GM04504 (cell line): ENCODE data around the gene ZDHHC18.
A peak's percentile ranks its signal among the peaks of the same experiment; 100 is the strongest.
"Not testable (repeated sequence)": the region's sequence is repeated elsewhere in the genome, so short reads cannot be mapped to it uniquely, and the experiment has no call there.

Source experiments
- DNase-seq: peaks from one replicate; pipeline ENCODE4 v3.0.0-alpha.2; 2012; ENCODE audit warnings: low read depth

The ZDHHC18 gene

DNA sequence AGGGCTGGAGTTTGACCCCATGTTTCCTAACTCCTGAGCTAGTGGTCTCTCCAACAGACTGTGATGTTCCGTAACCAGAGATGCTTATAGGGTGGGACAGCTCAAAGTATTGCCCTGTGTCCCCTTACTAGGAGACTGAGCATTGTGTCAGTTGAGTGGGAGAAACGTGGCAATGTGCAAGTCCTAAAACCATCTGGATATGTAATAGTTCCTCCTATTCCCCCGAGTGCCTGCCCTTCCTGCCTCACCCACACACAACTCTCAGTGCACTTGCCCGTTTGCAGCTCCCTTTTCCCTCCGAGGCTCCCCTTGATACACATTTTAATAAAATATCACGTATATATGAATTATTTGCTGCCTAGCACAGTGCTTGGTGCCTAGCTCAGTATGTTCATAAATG lies 35.3 kb upstream of the ZDHHC18 start:
- DNase-seq = no peak

GRCh38 chr1:26791626-26792025 lies 34.9 kb upstream of the ZDHHC18 start:
- no peak for DNase-seq

DNA sequence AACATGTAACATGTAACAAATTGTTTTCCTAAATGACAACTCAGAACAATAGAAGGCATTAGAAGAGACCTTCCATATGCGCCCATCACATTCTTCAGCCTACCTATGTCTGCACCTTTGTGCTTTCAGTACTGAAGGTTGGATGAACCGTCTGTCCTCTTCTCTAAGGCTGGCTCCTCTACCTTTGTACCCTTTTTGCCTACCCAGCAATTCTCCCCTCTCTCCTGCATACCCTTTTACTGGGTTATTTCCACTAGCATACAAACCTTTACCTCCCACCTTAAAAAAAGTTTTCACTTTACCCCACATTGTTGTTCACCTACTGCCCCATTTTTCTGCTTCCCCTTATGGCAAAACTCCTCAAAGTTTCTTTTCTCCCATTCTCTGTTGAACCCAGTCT lies 33.6 kb upstream of the ZDHHC18 start:
- DNase-seq = no peak

DNA sequence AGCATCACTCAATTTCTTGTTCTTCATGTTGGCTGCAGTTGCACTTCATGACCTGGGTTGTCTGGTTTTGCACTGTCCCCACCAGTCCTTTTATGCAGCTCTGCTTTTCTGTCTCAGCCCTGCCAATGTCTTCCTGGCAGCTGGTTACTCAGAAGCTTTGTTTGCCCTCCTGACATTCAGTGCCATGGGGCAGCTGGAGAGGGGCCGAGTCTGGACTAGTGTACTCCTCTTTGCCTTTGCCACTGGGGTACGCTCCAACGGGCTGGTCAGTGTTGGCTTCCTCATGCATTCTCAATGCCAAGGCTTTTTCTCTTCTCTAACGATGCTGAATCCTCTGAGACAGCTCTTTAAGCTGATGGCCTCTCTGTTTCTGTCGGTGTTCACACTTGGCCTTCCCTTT lies 32.1 kb upstream of the ZDHHC18 start:
- no peak for DNase-seq

DNA sequence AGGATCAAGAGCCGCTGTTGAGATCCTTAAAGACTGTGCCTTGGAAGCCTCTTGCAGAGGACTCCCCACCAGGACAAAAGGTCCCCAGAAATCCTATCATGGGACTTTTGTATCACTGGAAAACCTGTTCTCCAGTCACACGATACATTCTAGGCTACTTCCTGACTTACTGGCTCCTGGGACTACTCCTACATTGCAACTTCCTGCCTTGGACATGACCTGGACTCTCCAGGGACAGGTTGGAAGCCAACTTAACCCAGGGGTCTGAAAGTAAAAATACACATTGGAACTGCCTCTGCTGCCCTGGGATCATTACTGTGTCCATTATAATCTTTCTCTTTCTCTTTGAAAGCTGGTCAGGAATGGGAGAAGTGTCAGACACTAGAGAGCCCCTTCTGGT lies 28.9 kb upstream of the ZDHHC18 start:
- DNase-seq = no peak

GRCh38 chr1:26799479-26800142 lies 26.9 kb upstream of the ZDHHC18 start:
- DNase-seq = peak; percentile 73

DNA sequence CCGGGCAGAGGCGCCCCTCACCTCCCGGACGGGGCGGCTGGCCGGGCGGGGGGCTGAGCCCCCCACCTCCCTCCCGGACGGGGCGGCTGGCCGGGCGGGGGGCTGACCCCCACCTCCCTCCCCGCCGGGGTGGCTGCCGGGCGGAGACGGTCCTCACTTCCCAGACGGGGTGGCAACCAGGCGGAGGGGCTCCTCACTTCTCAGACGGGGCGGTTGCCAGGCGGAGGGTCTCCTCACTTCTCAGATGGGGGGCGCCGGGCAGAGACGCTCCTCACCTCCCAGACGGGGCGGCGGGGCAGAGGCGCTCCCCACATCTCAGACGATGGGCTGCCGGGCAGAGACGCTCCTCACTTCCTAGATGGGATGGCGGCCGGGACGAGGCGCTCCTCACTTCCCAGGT lies 22.6 kb upstream of the ZDHHC18 start:
- not testable (repeated sequence) for DNase-seq

- peak; percentile 34 for DNase-seq
These were observed 16.4 kb upstream of the ZDHHC18 start for GRCh38 chr1:26810105-26810504.

- DNase-seq = no peak
These were observed 15.4 kb upstream of the ZDHHC18 start for GRCh38 chr1:26811057-26811456.

DNA sequence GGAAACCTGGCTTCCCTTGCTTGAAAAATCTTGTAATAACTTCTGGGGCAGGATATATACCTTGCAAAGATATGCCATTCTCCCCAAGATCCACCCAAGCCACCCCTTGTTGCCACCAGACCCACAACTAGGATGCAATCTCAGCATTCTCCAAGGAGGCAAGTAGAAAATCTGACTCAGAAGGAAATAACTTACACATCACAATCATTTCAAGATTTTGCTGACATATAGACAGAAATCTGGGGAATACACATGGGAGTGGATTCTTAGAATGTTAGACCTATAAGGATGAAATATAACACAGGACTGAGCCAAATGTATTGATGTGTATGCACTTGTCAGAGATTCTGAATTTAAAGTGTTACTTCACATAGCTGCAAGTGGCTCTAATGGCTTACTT lies 14.8 kb upstream of the ZDHHC18 start:
- DNase-seq = no peak

DNA sequence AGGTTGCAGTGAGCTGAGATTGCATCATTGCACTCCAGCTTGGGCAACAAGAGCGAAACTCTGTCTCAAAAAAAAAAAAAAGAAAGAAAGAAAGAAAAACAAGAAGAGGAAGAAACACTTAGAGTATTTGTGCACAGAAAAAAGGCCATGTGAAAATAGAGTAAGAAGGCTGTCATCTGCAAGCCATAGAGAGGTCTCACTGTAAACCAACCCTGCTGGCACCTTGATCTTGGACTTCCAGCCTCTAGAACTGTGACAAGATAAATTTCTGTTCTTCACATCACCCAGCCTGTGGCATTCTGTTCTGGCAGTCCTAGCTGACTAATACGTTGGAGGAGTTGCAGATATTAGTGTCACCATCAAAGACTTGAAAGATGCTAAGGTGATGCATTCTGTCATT lies 12.1 kb upstream of the ZDHHC18 start:
- DNase-seq = no peak

GRCh38 chr1:26814893-26815292 lies 11.6 kb upstream of the ZDHHC18 start:
- DNase-seq = no peak

GRCh38 chr1:26820784-26821269 lies 5.7 kb upstream of the ZDHHC18 start:
- DNase-seq = no peak

DNA sequence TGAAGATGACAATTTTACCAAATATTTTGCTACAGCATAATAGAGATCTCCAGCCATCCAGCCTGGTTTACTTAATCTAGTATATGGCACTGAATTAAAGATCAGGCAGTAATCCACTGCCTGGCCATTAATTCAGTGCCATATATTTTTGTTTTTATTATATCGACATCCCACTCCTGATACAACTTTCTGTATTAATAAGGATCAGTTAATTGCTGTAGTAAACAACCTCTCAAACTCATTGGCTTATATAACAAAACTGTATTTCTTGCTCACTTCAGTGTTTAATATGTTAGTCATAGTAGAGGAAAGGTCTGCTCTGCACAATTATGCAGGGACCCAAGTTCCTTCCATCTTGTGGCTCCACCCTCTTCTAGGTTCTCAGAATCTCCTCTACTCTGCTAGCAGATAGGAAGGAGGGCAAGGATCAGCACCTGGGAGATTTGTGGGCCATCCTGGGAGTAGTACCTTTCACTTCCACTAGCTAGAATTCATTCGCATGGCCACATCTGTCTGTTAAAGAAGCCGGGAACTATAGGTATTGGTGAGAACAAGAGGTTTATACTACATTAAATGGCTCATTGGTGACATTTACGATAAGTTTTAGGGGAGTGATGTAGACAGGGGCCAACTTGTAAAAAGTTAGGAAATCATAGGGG lies 3.6 kb upstream of the ZDHHC18 start:
- DNase-seq = no peak

DNA sequence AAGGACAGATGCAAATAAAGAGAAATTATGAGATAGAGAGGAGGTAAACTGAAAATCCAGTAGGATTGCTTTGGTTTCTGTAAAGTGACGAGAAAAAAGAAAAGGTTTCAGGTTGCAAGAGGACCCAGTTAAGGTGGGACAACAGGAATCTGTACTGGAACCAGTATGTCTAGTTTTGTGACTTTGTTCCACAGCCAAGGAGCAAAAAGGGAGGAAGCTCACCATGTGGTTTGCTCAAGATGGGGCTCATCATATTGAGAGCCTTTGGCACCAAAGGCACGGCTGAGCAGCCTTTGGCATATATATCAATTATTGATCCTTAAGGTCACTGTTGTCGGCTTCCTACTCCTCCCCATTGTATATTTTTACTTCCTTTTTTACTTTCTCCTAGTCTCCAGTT lies 1.8 kb upstream of the ZDHHC18 start:
- DNase-seq = no peak

DNA sequence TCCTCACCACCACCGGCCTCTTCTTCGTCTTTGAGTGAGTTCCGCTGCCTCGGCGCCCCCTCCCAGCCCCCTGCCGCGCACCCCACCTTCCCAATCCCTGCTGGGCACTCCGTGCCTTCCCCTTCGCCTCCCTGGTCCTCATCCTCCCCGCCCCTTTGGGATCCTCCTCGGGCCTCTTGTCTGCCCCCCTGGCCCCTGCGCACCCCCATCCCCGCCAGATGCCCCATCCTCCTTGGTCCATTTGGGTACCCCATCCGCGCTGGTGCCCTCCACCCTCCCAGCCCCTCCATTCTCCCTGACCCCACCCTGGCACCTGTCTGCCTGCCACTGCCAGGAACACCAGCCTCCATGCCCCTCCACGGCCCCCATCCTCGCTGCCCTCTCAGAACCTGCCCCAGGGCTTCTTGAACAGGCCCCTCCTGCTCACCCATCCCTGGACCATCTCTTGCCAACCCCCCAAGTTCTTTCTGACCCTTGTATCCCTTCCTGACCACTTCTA lies 667 bp downstream of the ZDHHC18 start:
- no peak for DNase-seq

GRCh38 chr1:26827663-26828062 lies 1.2 kb downstream of the ZDHHC18 start:
- DNase-seq = no peak

DNA sequence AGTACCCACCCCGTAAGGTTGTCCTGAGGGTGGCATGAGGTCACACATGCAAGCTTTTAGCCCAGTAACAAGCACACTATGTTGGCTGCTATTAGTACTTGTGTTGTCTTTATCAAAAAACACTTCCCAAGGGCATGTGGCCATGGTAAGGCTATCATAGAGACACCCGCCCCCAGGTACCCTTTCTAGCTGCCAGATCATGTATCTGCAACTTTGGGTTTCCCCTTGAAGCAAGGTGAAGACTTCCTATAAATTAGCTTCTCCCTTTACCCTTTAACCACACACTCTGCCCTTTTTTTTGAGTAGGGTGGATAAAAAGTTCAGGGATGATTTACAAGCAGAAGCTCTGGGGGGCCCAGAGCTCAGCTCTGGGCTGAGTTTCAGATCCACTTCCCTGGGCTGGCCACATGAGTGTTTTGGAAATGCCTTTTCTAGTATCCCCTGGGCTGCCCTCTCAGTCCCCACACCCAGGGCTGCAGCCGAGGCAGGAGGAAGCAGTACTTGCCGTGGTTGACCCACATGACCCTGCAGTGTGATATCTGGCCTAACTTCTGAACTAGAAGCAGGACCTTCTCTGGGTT lies 2.0 kb downstream of the ZDHHC18 start:
- no peak for DNase-seq

GRCh38 chr1:26829184-26829911 lies 2.9 kb downstream of the ZDHHC18 start:
- no peak for DNase-seq

DNA sequence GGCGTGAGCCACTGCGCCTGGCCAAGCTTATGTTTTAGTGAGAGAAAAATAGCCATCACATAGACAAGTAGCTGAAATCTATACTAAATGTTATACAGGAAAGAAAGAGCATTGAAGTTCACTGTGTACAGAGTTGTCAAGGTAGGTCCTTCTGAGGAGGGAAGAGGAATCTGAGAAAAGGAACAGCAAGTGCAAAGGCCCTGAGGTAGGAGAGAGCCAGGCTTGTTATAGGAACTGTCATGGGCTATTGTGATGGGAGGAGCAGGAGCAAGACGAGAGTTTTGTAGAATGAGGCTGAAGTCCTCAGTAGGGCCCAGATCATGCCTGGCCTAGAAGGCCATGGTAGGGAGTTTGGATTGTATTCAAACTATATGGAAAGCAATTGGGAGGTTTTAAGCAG lies 4.6 kb downstream of the ZDHHC18 start:
- no peak for DNase-seq

GRCh38 chr1:26831546-26832248 lies 5.2 kb downstream of the ZDHHC18 start:
- DNase-seq = no peak
